RWPE1 (cell line): Measurements from ENCODE around the gene PSMB2.

Experiments used
- CTCF ChIA-PET: fragments of 350-600 bp; sonication (Branson Sonifier 250); formaldehyde crosslinking; extraction: SDS; loops from one replicate; lab custom pipeline; 2021; lab: Yijun Ruan, JAX
- POLR2A ChIA-PET: fragments of 400-600 bp; formaldehyde crosslinking; extraction: SDS; loops from one replicate; lab custom pipeline; 2020; ENCODE audit warnings: antibody characterized with exemption; ENCODE audit not compliant: low non-redundant PET; lab: Yijun Ruan, JAX
- DNase-seq: peaks from one replicate; pipeline ENCODE4 v3.0.0; 2012; ENCODE audit warnings: low spot score
- H3K27ac ChIP-seq: fragments of 450-650 bp; 2 replicates; pipeline ENCODE4 v1.5.1; 2017
- CTCF ChIP-seq: fragments of 450-650 bp; conservative IDR thresholded peaks from 2 replicates; pipeline ENCODE4 v1.5.1; 2017; ENCODE audit warnings: low read depth, mild to moderate bottlenecking

The PSMB2 gene

GRCh38 chr1:35661474-35661795 lies 20.1 kb upstream of the PSMB2 start:
- TF ChIP-seq CTCF: no peak
- POLR2A ChIA-PET: no interaction called here
- CTCF ChIA-PET: interaction anchor here (0.6 to 0.7 kb wide), 2 partner anchors 57 to 699 kb away, joined by 3 read pairs; no protein-coding TSS in a partner anchor
- H3K27ac ChIP-seq: no peak overlapping the region
- no peak for DNase-seq

GRCh38 chr1:35660581-35661473 lies 19.5 kb upstream of the PSMB2 start:
- POLR2A ChIA-PET: no interaction called here
- DNase-seq: peak; percentile 22
- CTCF ChIA-PET: interaction anchor here (0.7 kb wide), 2 partner anchors 548 to 700 kb away, joined by 3 read pairs; no protein-coding TSS in a partner anchor
- H3K27ac ChIP-seq: no peak overlapping the region
- no peak for TF ChIP-seq CTCF

GRCh38 chr1:35659589-35659988 lies 18.3 kb upstream of the PSMB2 start:
- DNase-seq: no peak
- no peak overlapping the region for H3K27ac ChIP-seq
- ChIA-PET POLR2A (no interaction called here), CTCF (no interaction called here)
- TF ChIP-seq CTCF: no peak

- no peak overlapping the region for H3K27ac ChIP-seq
- POLR2A ChIA-PET: no interaction called here
- no peak for TF ChIP-seq CTCF
- no peak for DNase-seq
- CTCF ChIA-PET: interaction anchor here (0.6 kb wide), 1 partner anchor 1886 kb away, joined by 3 read pairs; no protein-coding TSS in a partner anchor
Measured at GRCh38 chr1:35657851-35658250, 16.5 kb upstream of the PSMB2 start.

- no peak overlapping the region for H3K27ac ChIP-seq
- CTCF ChIA-PET: no interaction called here
- POLR2A ChIA-PET: no interaction called here
- DNase-seq: no peak
- no peak for TF ChIP-seq CTCF
Measured at GRCh38 chr1:35656863-35657232, 15.5 kb upstream of the PSMB2 start.

- DNase-seq: no peak
- ChIA-PET CTCF (no interaction called here), POLR2A (no interaction called here)
Measured at GRCh38 chr1:35656148-35656862, 15.0 kb upstream of the PSMB2 start.

More at GRCh38 chr1:35656148-35656862, 15.0 kb upstream of the PSMB2 start:
- TF ChIP-seq CTCF: no peak
- no peak overlapping the region for H3K27ac ChIP-seq
